HS-5 (cell line): ENCODE measurements around the gene PPP1CA.
"Not testable (repeated sequence)": the region's sequence is repeated elsewhere in the genome, so short reads cannot be mapped to it uniquely, and the experiment has no call there.

Experiments
- DNase-seq: peaks from one replicate; pipeline ENCODE4 v3.0.0-alpha.2; 2012; ENCODE audit warnings: low read depth

PPP1CA gene

DNA sequence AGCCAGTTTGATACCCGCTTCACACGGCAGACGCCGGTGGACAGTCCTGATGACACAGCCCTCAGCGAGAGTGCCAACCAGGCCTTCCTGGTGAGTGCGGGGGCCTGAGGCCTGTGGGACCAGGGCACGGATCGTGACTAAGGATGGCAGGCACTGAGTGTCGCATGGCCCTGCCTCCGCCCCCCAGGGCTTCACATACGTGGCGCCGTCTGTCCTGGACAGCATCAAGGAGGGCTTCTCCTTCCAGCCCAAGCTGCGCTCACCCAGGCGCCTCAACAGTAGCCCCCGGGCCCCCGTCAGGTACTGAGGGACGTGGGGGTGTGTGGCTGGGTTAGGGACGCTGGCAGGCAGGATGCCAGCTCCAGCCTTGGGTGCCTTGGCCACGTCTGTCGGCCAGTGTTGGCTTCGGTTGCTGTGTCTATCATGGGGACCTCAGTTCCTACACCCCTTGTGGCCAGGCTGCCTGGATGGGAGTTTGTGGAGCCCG is 32.8 kb upstream of the PPP1CA start:
- no peak for DNase-seq

GRCh38 chr11:67433536-67434394 is 32.1 kb upstream of the PPP1CA start:
- DNase-seq: no peak

DNA sequence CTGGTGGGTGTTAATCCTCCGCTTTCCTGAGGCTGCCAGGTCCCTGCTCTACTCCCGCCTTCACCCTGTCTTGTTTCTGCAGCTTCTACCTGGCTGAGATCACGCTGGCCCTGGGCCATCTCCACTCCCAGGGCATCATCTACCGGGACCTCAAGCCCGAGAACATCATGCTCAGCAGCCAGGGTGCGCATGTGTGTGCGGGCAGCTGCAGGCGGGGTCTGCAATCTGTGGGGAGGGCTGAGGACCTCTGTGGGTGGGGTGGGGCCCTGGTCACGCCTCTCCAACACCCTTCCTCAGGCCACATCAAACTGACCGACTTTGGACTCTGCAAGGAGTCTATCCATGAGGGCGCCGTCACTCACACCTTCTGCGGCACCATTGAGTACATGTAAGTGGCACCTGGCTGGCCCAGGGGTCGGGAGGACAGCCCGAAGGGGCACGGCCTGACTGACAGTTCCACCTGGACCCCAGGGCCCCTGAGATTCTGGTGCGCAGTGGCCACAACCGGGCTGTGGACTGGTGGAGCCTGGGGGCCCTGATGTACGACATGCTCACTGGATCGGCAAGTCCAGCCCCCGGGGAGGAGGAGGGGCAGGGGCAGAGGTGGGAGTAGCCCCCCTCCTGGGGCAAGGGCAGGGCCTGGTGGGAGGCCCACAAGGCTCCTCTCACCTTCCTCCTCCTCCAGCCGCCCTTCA is 31.1 kb upstream of the PPP1CA start:
- DNase-seq: no peak

DNA sequence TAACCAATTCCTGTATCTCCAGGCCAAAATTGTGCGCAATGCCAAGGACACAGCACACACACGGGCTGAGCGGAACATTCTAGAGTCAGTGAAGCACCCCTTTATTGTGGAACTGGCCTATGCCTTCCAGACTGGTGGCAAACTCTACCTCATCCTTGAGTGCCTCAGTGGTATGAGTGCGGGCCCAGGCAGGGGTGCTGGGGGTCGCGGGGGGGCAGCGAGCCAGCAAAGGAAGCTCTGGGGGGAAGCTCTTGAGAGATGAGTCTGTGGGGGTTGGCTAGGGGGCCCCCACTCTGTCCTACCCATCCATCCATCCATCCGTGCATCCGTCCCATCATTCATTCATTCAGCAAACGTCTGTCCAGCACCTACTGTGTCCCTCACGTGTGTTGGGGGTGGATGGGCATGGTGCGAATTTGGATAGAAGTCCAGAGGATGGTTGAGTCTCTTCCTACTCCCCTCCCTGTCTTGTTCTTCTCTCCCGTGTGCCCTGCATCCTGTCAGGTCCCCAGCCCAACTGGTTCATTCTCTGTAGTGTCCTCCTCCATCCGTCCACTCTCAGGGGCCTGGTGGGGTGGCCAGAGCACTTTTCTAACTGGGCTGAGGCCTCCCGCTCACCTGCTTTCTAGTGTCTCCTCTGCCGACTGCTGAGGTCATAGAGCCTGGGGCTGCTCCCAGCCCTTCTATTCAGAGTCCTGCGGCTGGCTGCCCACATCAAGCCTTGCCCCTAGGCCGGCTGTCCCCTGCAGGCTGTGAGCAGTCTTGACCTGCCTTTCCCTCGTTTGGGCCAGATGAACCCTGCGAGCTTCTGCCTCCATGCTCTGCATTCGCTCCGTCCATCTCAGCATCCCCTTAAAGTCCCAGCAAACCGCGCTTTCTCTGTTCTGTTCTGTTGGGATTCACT is 29.9 kb upstream of the PPP1CA start:
- DNase-seq: no peak

DNA sequence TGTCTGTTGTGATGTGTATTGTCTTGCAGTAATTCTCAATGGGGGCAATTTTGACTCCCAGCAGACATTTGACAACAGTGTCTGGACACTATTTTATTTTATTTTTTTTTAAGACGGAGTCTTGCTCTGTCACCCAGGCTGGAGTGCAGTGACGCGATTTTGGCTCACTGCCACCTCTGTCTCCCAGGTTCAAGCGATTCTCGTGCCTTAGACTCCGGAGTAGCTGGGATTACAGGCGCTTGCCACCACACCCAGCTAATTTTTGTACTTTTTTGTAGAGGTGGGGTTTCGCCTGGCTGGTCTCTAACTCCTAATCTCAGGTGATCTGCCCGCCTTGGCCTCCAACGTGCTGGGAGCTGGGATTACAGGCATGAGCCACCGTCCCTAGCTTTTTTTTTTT is 28.1 kb upstream of the PPP1CA start:
- DNase-seq: no peak

- no peak for DNase-seq
Measured at GRCh38 chr11:67429038-67429668, 27.5 kb upstream of the PPP1CA start.

- peak; percentile 90 for DNase-seq
Measured at GRCh38 chr11:67428052-67429001, 26.7 kb upstream of the PPP1CA start, which contains the start of gene RPS6KB2. TSS of gene RPS6KB2 (plus strand) at chr11:67428494. CDS start at chr11:67428546, 52 bp downstream.

DNA sequence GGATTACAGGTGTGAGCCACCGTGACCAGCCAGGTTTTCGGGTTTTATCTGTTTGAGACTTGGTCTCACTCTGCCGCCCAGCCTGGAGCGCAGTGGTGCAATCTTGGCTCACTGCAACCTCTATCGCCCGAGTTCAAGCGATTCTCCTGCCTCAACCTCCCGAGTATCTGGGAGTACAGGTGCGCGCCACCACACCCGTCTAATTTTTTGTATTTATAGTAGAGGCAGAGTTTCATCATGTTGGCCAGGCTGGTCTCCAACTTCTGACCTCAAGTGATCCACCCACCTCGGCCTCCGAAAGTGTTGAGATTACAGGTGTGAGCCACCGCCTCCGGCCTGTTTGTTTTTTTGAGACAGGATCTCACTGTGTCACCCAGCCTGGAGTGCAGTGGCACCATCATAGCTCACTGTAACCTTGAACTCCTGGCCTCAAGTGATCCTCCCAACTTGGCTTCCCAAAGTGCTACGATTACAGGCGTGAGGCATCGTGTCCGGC is 25.8 kb upstream of the PPP1CA start:
- DNase-seq: not testable (repeated sequence)

GRCh38 chr11:67423891-67424613 is 22.4 kb upstream of the PPP1CA start:
- DNase-seq: no peak

- no peak for DNase-seq
Measured at GRCh38 chr11:67423466-67423865, 21.8 kb upstream of the PPP1CA start.

DNA sequence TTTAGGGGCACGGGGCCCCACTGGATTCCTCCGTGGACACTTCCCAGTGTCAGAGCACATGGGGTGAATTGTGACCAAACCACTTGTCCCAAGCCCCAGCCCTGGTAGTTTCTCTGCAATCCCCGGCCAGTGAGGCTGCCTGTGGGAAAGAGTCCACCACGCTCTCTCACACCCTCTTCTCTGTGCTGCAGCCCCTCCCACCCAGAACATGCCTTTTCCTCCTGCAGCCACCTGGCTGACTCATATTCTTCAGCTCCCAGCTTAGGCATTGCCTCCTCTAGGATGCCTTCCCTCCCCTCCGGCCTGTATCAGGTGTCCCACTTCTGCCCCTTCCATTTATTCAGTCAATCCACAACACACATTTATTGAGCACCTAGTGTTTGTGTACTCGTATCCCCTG is 21.2 kb upstream of the PPP1CA start:
- no peak for DNase-seq

DNA sequence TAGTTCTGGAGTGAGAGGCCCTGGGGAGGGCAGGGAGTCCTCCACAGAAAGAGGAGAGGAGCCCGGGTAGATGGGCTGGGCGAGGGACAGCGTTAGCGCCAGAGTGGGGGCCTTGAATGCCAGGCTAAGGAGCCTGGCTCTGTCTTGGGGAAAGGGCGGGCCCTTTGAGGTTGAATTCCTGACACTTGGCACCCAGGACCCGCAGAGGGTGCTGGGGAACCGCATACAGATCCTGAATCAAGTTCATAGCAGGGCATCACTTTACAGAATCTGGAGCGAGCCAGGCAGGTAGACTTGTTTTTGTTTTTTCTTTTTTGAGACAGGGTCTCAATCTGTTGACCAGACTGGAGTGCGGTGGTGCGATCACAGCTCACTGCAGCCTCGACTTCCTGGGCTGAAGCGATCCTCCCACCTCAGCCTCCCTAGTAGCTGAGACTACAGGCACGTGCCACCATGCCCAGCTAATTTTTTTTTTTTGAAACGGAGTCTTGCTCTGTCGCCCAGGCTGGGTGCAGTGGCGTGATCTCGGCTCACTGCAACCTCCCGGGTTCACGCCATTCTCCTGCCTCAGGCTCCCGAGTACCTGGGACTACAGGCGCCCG is 19.9 kb upstream of the PPP1CA start:
- DNase-seq: no peak

GRCh38 chr11:67420646-67421429 is 19.2 kb upstream of the PPP1CA start:
- peak; percentile 48 for DNase-seq

GRCh38 chr11:67420147-67420645 is 18.5 kb upstream of the PPP1CA start:
- DNase-seq: no peak

DNA sequence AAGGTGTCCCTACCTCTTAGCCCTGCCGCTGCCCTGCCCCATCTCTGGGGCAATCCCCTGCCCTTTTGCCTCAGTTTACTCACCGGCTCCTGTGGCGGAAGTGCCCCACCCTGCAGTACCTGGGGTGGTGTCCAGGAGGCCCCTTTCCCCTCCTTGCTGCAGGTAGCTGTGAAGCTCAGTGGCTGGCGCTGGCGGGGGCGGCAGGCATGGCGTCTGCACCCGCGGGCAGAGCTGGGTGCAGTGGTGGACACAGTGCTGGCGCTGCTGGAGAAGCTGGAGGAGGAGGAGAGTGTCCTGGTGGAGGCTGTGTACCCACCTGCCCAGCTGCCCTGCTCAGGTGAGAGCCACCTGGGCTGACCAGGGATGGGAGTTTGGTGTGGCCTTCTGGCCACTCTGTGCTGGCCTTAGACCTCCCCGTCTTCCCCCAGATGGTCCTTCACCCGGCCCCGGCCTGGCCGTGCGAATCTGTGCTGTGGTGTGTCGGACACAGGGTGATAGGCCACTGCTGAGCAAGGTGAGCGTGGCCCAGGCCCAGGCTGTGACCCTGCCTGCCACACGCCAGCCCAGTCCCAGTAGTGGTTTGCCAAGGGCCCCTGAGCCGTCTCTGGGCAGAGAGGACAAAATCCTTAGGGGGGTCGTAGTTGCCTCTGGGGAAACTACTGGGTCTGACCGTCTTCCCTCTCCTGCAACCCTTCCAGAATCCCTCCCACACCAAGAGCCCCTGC is 17.8 kb upstream of the PPP1CA start:
- no peak for DNase-seq

- DNase-seq: no peak
Measured at GRCh38 chr11:67418476-67419281, 17.0 kb upstream of the PPP1CA start.

DNA sequence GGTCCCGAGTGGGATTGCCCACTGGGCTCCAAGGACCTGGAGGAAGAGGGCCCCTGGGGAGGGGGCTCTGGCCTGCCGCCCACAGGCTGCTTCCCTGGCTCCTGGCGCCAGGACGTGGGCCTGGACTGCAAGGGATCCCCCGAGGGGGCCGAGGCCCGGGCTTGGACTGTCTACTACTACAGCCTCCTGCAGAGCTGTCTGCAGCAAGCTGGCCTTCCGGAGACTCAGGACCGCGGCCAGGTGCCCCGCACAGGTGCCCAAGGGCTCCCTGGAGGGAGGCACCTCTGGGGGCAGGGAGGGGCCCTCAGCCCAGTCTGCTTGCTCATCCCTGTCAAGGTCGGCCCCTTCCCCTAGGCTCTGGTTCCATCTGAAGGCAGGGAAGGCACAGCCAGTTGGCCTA is 15.8 kb upstream of the PPP1CA start:
- DNase-seq: no peak
